Nucleus accumbens (tissue), 56 donors: Measurements from ENCODE around the gene C12orf75.
"Not testable (repeated sequence)": the region's sequence is repeated elsewhere in the genome, so short reads cannot be mapped to it uniquely, and the experiment has no call there.

Source experiments
- DNase-seq, 56 donors: peaks; one replicate each; lab custom pipeline; 2025; lab: John Stamatoyannopoulos, UW

The C12orf75 gene

GRCh38 chr12:105308839-105309238, 21.7 kb upstream of the C12orf75 start:
- not testable (repeated sequence) for DNase-seq

- DNase-seq = not testable (repeated sequence)
Observed at GRCh38 chr12:105309384-105309783, 21.1 kb upstream of the C12orf75 start.

GRCh38 chr12:105310476-105311085, 19.9 kb upstream of the C12orf75 start:
- not testable (repeated sequence) for DNase-seq

- not testable (repeated sequence) for DNase-seq
Observed at GRCh38 chr12:105311936-105312335, 18.6 kb upstream of the C12orf75 start.

GRCh38 chr12:105313755-105314154, 16.7 kb upstream of the C12orf75 start:
- not testable (repeated sequence) for DNase-seq

- DNase-seq = no peak
Observed at GRCh38 chr12:105315130-105315529, 15.4 kb upstream of the C12orf75 start.

GRCh38 chr12:105315726-105316125, 14.8 kb upstream of the C12orf75 start:
- DNase-seq = no peak

GRCh38 chr12:105316931-105317852, 13.3 kb upstream of the C12orf75 start:
- DNase-seq = peak in 1 of 56 donors; percentile 5

- no peak for DNase-seq
Observed at GRCh38 chr12:105317942-105318621, 12.4 kb upstream of the C12orf75 start.

GRCh38 chr12:105318651-105319483, 11.6 kb upstream of the C12orf75 start:
- DNase-seq = no peak

GRCh38 chr12:105319691-105320209, 10.7 kb upstream of the C12orf75 start:
- no peak for DNase-seq

- DNase-seq = no peak
Observed at GRCh38 chr12:105321125-105321524, 9.4 kb upstream of the C12orf75 start.

- no peak for DNase-seq
Observed at GRCh38 chr12:105322070-105322469, 8.4 kb upstream of the C12orf75 start.

- no peak for DNase-seq
Observed at GRCh38 chr12:105324704-105325103, 5.8 kb upstream of the C12orf75 start.

GRCh38 chr12:105325117-105325516, 5.4 kb upstream of the C12orf75 start:
- no peak for DNase-seq

- no peak for DNase-seq
Observed at GRCh38 chr12:105329926-105330282, 587 bp upstream of the C12orf75 start.

- peak in 16 of 56 donors; percentile 1 to 77 (median 13) for DNase-seq
Observed at GRCh38 chr12:105330931-105331804, 677 bp downstream of the C12orf75 start.

GRCh38 chr12:105331805-105332251, 1.3 kb downstream of the C12orf75 start:
- no peak for DNase-seq

GRCh38 chr12:105332286-105332685, 1.8 kb downstream of the C12orf75 start:
- not testable (repeated sequence) for DNase-seq
